Body of pancreas (tissue), 4 donors: ENCODE data around the gene DHRS11.

Experiments
- POLR2A ChIP-seq, 3 donors: fragments of 450-650 bp; IDR thresholded peaks; one replicate each; pipeline ENCODE4 v1.6.1; 2016; ENCODE audit warnings: antibody characterized with exemption in 3 of 3, mild to moderate bottlenecking in 2 of 3
- TF ChIP-seq, protein P1 (sequence below), 7 experiments: fragments of 450-650 bp in 4 of 7; fragments of 200-600 bp in 3 of 7; sonication (generic) in 3 of 7; IDR thresholded peaks; one replicate each; pipeline ENCODE4 v1.5.1; 2016 to 2019; ENCODE audit warnings: antibody characterized with exemption in 7 of 7

DNA sequence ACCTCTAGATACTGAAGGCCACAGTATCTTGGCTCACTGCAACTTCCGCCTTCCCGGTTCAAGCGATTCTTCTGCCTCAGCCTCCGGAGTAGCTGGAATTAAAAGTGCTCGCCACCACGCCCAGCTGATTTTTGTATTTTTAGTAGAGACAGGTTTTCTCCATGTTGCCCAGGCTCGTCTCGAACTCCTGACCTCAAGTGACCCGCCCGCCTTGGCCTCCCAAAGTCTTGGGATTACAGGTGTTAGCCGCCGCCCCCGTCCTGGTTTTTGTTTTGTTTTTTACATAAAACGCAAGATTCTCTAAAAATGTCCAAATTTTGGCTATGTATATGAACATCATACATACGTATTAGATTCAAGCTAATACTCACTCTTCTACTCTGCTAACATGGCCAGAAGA lies 48.9 kb upstream of the DHRS11 start:
- TF ChIP-seq POLR2A (IDR thresholded peaks at IDR 0.05) = no peak
- TF ChIP-seq, protein P1, sequence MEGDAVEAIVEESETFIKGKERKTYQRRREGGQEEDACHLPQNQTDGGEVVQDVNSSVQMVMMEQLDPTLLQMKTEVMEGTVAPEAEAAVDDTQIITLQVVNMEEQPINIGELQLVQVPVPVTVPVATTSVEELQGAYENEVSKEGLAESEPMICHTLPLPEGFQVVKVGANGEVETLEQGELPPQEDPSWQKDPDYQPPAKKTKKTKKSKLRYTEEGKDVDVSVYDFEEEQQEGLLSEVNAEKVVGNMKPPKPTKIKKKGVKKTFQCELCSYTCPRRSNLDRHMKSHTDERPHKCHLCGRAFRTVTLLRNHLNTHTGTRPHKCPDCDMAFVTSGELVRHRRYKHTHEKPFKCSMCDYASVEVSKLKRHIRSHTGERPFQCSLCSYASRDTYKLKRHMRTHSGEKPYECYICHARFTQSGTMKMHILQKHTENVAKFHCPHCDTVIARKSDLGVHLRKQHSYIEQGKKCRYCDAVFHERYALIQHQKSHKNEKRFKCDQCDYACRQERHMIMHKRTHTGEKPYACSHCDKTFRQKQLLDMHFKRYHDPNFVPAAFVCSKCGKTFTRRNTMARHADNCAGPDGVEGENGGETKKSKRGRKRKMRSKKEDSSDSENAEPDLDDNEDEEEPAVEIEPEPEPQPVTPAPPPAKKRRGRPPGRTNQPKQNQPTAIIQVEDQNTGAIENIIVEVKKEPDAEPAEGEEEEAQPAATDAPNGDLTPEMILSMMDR (IDR thresholded peaks at IDR 0.05) = no peak
